K562 (cell line): ENCODE measurements around the gene SPEM2.

Experiments used
- PKNOX1 ChIP-seq: fragments of 450-650 bp; IDR thresholded peaks from 2 replicates; pipeline ENCODE4 v1.6.1; 2016
- TAF1 ChIP-seq: IDR thresholded peaks from 2 replicates; pipeline ENCODE4 v1.6.1; 2011; ENCODE audit warnings: mild to moderate bottlenecking, low read length, moderate library complexity; ENCODE audit not compliant: insufficient read depth, control insufficient read depth, severe bottlenecking; ENCODE audit errors: extremely low read depth
- TF ChIP-seq, protein P1 (sequence below): IDR thresholded peaks from 2 replicates; pipeline ENCODE4 v1.6.1; 2012; ENCODE audit warnings: low read depth, low read length, improper control_type of control experiment, borderline replicate concordance
- TF ChIP-seq, protein P2 (sequence below), 3 experiments: IDR thresholded peaks in 2 of 3; conservative IDR thresholded peaks in 1 of 3; 2 replicates each; pipeline ENCODE4 v1.5.1; 2011 to 2012; ENCODE audit warnings: low read length in 3 of 3, mild to moderate bottlenecking in 3 of 3, control low read depth in 2 of 3, improper control_type of control experiment in 1 of 3, inconsistent platforms in 1 of 3, low read depth in 1 of 3, mixed read lengths in 1 of 3, moderate library complexity in 1 of 3; ENCODE audit not compliant: insufficient read depth in 2 of 3

- TF ChIP-seq TAF1 (no peak), PKNOX1 (no peak)
- TF ChIP-seq, protein P1, sequence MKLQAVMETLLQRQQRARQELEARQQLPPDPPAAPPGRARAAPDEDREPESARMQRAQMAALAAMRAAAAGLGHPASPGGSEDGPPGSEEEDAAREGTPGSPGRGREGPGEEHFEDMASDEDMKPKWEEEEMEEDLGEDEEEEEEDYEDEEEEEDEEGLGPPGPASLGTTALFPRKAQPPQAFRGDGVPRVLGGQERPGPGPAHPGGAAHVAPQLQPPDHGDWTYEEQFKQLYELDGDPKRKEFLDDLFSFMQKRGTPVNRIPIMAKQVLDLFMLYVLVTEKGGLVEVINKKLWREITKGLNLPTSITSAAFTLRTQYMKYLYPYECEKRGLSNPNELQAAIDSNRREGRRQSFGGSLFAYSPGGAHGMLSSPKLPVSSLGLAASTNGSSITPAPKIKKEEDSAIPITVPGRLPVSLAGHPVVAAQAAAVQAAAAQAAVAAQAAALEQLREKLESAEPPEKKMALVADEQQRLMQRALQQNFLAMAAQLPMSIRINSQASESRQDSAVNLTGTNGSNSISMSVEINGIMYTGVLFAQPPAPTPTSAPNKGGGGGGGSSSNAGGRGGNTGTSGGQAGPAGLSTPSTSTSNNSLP, result no peak
- TF ChIP-seq, protein P2, sequence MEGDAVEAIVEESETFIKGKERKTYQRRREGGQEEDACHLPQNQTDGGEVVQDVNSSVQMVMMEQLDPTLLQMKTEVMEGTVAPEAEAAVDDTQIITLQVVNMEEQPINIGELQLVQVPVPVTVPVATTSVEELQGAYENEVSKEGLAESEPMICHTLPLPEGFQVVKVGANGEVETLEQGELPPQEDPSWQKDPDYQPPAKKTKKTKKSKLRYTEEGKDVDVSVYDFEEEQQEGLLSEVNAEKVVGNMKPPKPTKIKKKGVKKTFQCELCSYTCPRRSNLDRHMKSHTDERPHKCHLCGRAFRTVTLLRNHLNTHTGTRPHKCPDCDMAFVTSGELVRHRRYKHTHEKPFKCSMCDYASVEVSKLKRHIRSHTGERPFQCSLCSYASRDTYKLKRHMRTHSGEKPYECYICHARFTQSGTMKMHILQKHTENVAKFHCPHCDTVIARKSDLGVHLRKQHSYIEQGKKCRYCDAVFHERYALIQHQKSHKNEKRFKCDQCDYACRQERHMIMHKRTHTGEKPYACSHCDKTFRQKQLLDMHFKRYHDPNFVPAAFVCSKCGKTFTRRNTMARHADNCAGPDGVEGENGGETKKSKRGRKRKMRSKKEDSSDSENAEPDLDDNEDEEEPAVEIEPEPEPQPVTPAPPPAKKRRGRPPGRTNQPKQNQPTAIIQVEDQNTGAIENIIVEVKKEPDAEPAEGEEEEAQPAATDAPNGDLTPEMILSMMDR (IDR thresholded peaks at IDR 0.05 in 2 of 3, conservative IDR thresholded peaks at IDR 0.05 in 1 of 3; ENCODE audit: insufficient read depth in 2 of 3, low read depth in 1 of 3, low read length in 3 of 3), result no peak
These were observed 19.1 kb upstream of the SPEM2 start for GRCh38 chr17:7406235-7406825.
